Activated gamma-delta T cell treated with anti-CD3 and anti-CD28 coated beads, Interleukin-2, amount 50 U/mL, for 16 hours (primary cell): Measurements from ENCODE around the gene IQGAP3.

Source experiments
- DNase-seq: peaks from one replicate; pipeline ENCODE4 v3.0.0-alpha.2; 2020; ENCODE audit warnings: low read depth

IQGAP3 gene

GRCh38 chr1:156480016-156480370 is 92.4 kb downstream of the IQGAP3 start:
- DNase-seq = no peak

- no peak for DNase-seq
These were observed 93.0 kb downstream of the IQGAP3 start for GRCh38 chr1:156479093-156480015.

- no peak for DNase-seq
These were observed 94.1 kb downstream of the IQGAP3 start for GRCh38 chr1:156478250-156478627.

GRCh38 chr1:156477526-156478249 is 94.7 kb downstream of the IQGAP3 start:
- DNase-seq = no peak

- no peak for DNase-seq
These were observed 95.7 kb downstream of the IQGAP3 start for GRCh38 chr1:156476501-156477298.

- no peak for DNase-seq
These were observed 96.5 kb downstream of the IQGAP3 start for GRCh38 chr1:156475568-156476500.
